HepG2 (cell line): ENCODE measurements around the gene CDRT15. TPM values are rescaled to one million over a fixed set of nuclear protein-coding genes. Genes with fewer than 3 reads are reported as not detected.

Experiments
- ATAC-seq: fragments of 200-7000 bp; cut with Tn5 transposase; 3 replicates; pipeline ENCODE4 v1.9.1; 2020; ENCODE audit warnings: mild to moderate bottlenecking, moderate library complexity
- BruUV-seq: library from RNA; stranded (reverse); fragments of 400-500 nt; replicated peaks from 2 replicates; lab custom pipeline; 2021; lab: Mats Ljungman, UMichigan
- CTCF ChIA-PET: fragments of 300-600 bp; formaldehyde crosslinking; extraction: SDS; loops from one replicate; lab custom pipeline; 2021; ENCODE audit warnings: low total read pairs, inconsistent platforms, low intra/inter-chr PET ratio; lab: Yijun Ruan, JAX
- POLR2A ChIA-PET: fragments of 350-600 bp; sonication (Branson Sonifier 250); formaldehyde crosslinking; loops from one replicate; lab custom pipeline; 2020; ENCODE audit warnings: antibody characterized with exemption, inconsistent platforms; lab: Yijun Ruan, JAX
- DNase-seq: peaks from one replicate; pipeline ENCODE4 v3.0.0-alpha.2; 2015; ENCODE audit warnings: low spot score
- FAIRE-seq: peaks from 3 replicates; lab custom pipeline; 2011; peaks lifted over from hg19 to GRCh38; lab: Jason Lieb, UNC
- H2AFZ ChIP-seq: one replicate; pipeline ENCODE4 v1.6.1; 2011; ENCODE audit warnings: low read length, inconsistent platforms
- H3K27ac ChIP-seq: fragments of 300-600 bp; 3 replicates; pipeline ENCODE4 v1.8.0; 2011; ENCODE audit warnings: mixed run types, mild to moderate bottlenecking, mixed read lengths, low read length, inconsistent platforms; ENCODE audit not compliant: insufficient read depth; ENCODE audit errors: extremely low read length
- H3K27me3 ChIP-seq, 2 experiments: fragments of 200-600 bp in 1 of 2; 2 replicates in 1 of 2; 3 replicates in 1 of 2; pipeline versions ENCODE4 v1.6.0 to v1.8.0; 2011; ENCODE audit warnings: low read length in 2 of 2, mild to moderate bottlenecking in 2 of 2, moderate library complexity in 2 of 2, inconsistent platforms in 1 of 2; ENCODE audit not compliant: insufficient read depth in 2 of 2, control insufficient read depth in 1 of 2
- H3K36me3 ChIP-seq, 2 experiments: fragments of 200-600 bp in 1 of 2; replicated peaks in 1 of 2; 2 replicates in 1 of 2; 3 replicates in 1 of 2; pipeline versions ENCODE4 v1.5.1 to v1.8.0; 2011; ENCODE audit warnings: low read length in 2 of 2, inconsistent platforms in 1 of 2; ENCODE audit not compliant: insufficient read depth in 2 of 2, control insufficient read depth in 1 of 2
- H3K4me1 ChIP-seq: 2 replicates; pipeline ENCODE4 v1.5.1; 2012; ENCODE audit warnings: low read length, inconsistent platforms; ENCODE audit not compliant: insufficient read depth
- H3K4me2 ChIP-seq: 2 replicates; pipeline ENCODE4 v1.6.0; 2011; ENCODE audit warnings: low read depth, low read length, inconsistent platforms
- H3K4me3 ChIP-seq, 3 experiments: fragments of 200-600 bp in 1 of 3; sonication (generic), shearing (Covaris generic) in 1 of 3; replicated peaks in 1 of 3; 2 replicates each; pipeline ENCODE4 v1.5.1; 2011 to 2016; ENCODE audit warnings: low read length in 3 of 3, inconsistent platforms in 2 of 3, low read depth in 2 of 3, mild to moderate bottlenecking in 2 of 3, control low read depth in 1 of 3, mixed read lengths in 1 of 3; ENCODE audit not compliant: insufficient read depth in 1 of 3
- H3K79me2 ChIP-seq: one replicate; pipeline ENCODE4 v1.6.1; 2011; ENCODE audit warnings: low read length, inconsistent platforms; ENCODE audit not compliant: insufficient read depth
- H3K9ac ChIP-seq: 2 replicates; pipeline ENCODE4 v1.6.0; 2011; ENCODE audit warnings: mild to moderate bottlenecking, low read depth, low read length, inconsistent platforms; ENCODE audit not compliant: insufficient read depth
- H3K9me3 ChIP-seq: 2 replicates; pipeline ENCODE4 v1.5.1; 2012; ENCODE audit warnings: mild to moderate bottlenecking, low read length
- H4K20me1 ChIP-seq: 2 replicates; pipeline ENCODE4 v1.6.0; 2011; ENCODE audit warnings: inconsistent platforms, mild to moderate bottlenecking, low read length, moderate library complexity; ENCODE audit not compliant: insufficient read depth
- KDM5A ChIP-seq: fragments of 200-600 bp; sonication (generic); IDR thresholded peaks from 2 replicates; pipeline ENCODE4 v1.7.0; 2018; ENCODE audit warnings: antibody characterized with exemption, mild to moderate bottlenecking, low read length, borderline replicate concordance
- MTERF4 ChIP-seq: sonication (generic); formaldehyde crosslinking; IDR thresholded peaks from 2 replicates; pipeline ENCODE4 v1.8.0; 2023; ENCODE audit warnings: mild to moderate bottlenecking, missing genetic modification reagents
- ZBED4 ChIP-seq: sonication (generic); formaldehyde crosslinking; IDR thresholded peaks from 2 replicates; pipeline ENCODE4 v1.4.0; 2020; ENCODE audit warnings: missing genetic modification reagents, borderline replicate concordance
- ZNF644 ChIP-seq: IDR thresholded peaks from 2 replicates; pipeline ENCODE4 v1.6.1; 2016; ENCODE audit warnings: low read depth
- ZSCAN30 ChIP-seq: sonication (generic); formaldehyde crosslinking; IDR thresholded peaks from 2 replicates; pipeline ENCODE4 v1.5.0; 2020; ENCODE audit warnings: mild to moderate bottlenecking, missing genetic modification reagents
- WGBS: methylation state at CpG from one replicate; pipeline ENCODE4 v1.1.6; 2017; ENCODE audit warnings: low lambda C conversion rate; 5-methylcytosine and 5-hydroxymethylcytosine counted together
- in situ Hi-C: cut with HindIII; loops from 2 replicates; pipeline ENCODE4 v1.10.0; 2017; ENCODE audit warnings: low pct_unique_long_range_greater_than_20kb; ENCODE audit not compliant: extremely low pct_ligation_motif_present
- intact Hi-C: fragments of 100-400 bp; cut with micrococcal nuclease; formaldehyde crosslinking; loops from one replicate; pipeline ENCODE4 v1.10.0; 2022; ENCODE audit not compliant: unreplicated experiment
- polyA plus RNA-seq, 8 experiments: library from polyadenylated mRNA; depleted of rRNA in 3 of 8; stranded (reverse) in 7 of 8; unstranded in 1 of 8; fragments of >200 nt; fragmentation: Illumina TruSeq in 4 of 8; extraction: Trizol in 4 of 8; gene quantifications; 2 replicates each; pipeline versions ENCODE4 v1.2.1 to v1.2.3, GENCODE V29; 2011 to 2016; ENCODE audit warnings: low read depth in 4 of 8, missing spikeins in 1 of 8, mixed read lengths in 1 of 8; ENCODE audit not compliant: insufficient read depth in 1 of 8
- total RNA-seq, 5 experiments: library from RNA; depleted of rRNA; stranded (reverse); fragments of >200 nt; fragmentation: Illumina TruSeq; extraction: Trizol; gene quantifications; 2 replicates each; pipeline ENCODE4 v1.2.3, GENCODE V29; 2016; ENCODE audit warnings: low read depth in 1 of 5

CDRT15 gene
- total and polyA plus RNA-seq, 2 of the 13 experiments (the other 11 are each of a cell fraction or from before 2014, with no cell fraction given): not detected

GRCh38 chr17:14228903-14229302 lies 7.8 kb downstream of the CDRT15 start:
- Histone ChIP-seq H3K4me1 (no peaks in the 10 kb centered on the region), H3K27ac (no peak overlapping the region), H3K9ac (no peak overlapping the region), H3K36me3 (no peaks in the 10 kb centered on the region), H3K9me3 (no peaks in the 10 kb centered on the region), H3K27me3 (no peaks in the 10 kb centered on the region), H3K79me2 (no peaks in the 10 kb centered on the region), H4K20me1 (no peaks in the 10 kb centered on the region)
- no peak for ATAC-seq
- BruUV-seq: no TSS peak
- ChIA-PET CTCF (no interaction called here), POLR2A (no interaction called here)
- in situ Hi-C loops (no loop called here), intact Hi-C loops (no loop called here)
- TF ChIP-seq ZNF644: no peak
- TF ChIP-seq ZBED4 (CRISPR knock-in tag): no peak
- no peak for TF ChIP-seq MTERF4 (CRISPR knock-in tag)
- no peak for TF ChIP-seq ZSCAN30 (CRISPR knock-in tag)
- no peak for TF ChIP-seq KDM5A
- TF ChIP-seq, all 625 proteins: peak for 0
- no peak overlapping the region for H3K4me3 ChIP-seq
- FAIRE-seq (no peak), DNase-seq (no peak)
- H3K4me2 ChIP-seq: no peak overlapping the region
- WGBS: 84% methylated on average over 4 of the region's 4 CpGs
- no peak overlapping the region for H2AFZ ChIP-seq
